ENCODE data around the gene REX1BD. TPM values are rescaled to one million over a fixed set of nuclear protein-coding genes. Genes with fewer than 3 reads are reported as not detected.

REX1BD gene
- total RNA-seq, 1 donor from 2014 or later = 26.1 TPM

DNA sequence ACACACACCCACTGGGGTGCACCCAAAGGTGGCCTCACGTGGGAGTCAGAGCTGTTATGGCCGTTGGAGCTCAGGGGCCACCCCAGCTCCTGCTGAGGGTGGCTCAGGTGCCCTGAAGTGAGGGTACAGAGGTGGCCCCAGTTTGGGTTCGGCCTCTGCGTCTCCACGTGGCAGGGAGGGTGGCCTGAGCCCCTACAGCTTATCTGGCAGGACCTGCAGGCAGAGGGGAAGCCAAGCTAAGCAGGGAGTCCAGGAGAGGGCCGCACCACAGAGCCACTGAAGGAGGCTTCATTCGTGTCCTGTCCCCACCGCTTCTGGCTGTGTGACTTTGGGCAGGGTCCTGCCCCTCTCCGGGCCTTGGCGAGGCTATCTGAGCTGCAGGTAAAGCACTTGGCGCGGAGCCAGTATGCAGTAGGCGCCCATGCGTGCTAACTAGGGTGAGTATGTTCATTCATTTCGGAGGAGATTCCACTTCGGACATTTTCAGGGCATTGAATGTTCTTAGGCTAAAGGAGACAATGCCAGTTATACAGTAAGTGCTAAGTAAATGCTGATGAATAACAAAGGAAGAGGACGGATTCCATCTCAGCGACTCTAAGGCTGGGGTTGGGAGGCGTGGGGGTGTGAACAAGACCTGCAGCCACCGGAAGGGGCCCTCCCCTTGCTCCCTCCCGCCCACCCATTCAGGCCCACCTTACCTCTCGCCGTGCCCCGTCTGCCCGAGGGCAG, 4.9 kb downstream of the REX1BD start:
- TF ChIP-seq, protein P1, sequence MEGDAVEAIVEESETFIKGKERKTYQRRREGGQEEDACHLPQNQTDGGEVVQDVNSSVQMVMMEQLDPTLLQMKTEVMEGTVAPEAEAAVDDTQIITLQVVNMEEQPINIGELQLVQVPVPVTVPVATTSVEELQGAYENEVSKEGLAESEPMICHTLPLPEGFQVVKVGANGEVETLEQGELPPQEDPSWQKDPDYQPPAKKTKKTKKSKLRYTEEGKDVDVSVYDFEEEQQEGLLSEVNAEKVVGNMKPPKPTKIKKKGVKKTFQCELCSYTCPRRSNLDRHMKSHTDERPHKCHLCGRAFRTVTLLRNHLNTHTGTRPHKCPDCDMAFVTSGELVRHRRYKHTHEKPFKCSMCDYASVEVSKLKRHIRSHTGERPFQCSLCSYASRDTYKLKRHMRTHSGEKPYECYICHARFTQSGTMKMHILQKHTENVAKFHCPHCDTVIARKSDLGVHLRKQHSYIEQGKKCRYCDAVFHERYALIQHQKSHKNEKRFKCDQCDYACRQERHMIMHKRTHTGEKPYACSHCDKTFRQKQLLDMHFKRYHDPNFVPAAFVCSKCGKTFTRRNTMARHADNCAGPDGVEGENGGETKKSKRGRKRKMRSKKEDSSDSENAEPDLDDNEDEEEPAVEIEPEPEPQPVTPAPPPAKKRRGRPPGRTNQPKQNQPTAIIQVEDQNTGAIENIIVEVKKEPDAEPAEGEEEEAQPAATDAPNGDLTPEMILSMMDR (IDR thresholded peaks at IDR 0.05; ENCODE audit: insufficient read depth, low read length, severe bottlenecking) = no peak
- no peak for FAIRE-seq
- DNase-seq (ENCODE audit: low read depth) = no peak
- H3K27me3 ChIP-seq (ENCODE audit: control insufficient read depth, insufficient read depth, low read length) = no peaks in the 10 kb centered on the region
- H3K36me3 ChIP-seq (ENCODE audit: control insufficient read depth, insufficient read depth, low read length) = no peaks in the 10 kb centered on the region
- no peak overlapping the region for H3K4me3 ChIP-seq (ENCODE audit: low read depth, low read length)

DNA sequence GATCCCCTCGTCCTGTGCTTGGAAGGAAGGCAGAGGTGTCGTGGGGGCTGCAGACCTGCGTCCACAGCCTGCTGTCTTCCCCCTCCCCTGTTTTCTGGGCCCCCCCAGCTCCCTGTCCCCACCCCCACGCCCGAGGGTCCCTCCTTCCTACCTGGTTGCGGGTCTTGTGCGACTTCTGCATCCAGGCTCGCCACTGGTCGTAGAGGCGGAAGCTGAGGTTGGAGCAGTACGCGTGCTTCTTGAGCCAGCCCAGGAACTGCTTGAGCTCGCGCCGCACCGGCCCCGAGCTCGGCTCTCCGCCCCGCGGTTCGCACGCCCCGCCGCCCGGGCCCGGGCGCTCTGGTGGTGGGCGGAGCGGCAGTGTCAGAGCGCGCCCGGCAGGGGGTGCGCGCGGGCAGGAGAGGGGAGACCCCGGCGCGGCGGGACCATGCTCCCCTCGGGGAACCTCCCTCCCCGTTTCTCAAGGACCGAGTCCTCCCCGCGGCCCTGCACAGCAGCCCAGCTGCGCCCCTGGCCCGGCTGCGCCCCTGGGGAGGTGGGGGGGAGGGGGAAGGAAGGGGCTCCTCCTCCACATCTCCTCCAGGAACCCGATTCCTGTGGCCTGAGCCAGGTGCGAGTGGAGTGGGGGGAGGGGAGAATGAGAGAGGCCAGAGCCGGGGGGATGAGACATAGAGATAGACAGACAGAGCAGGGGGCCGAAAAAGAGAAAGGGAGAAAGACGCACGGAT, 5.7 kb downstream of the REX1BD start:
- no peak for FAIRE-seq
- TF ChIP-seq, protein P1 (IDR thresholded peaks at IDR 0.05; ENCODE audit: insufficient read depth, low read length, severe bottlenecking) = peak; percentile 62
- Histone ChIP-seq H3K36me3 (ENCODE audit: control insufficient read depth, insufficient read depth, low read length) (no peaks in the 10 kb centered on the region), H3K4me3 (ENCODE audit: low read depth, low read length) (peak overlapping the region; percentile 25), H3K27me3 (ENCODE audit: control insufficient read depth, insufficient read depth, low read length) (no peaks in the 10 kb centered on the region)
- peak; percentile 32 for DNase-seq (ENCODE audit: low read depth)

DNA sequence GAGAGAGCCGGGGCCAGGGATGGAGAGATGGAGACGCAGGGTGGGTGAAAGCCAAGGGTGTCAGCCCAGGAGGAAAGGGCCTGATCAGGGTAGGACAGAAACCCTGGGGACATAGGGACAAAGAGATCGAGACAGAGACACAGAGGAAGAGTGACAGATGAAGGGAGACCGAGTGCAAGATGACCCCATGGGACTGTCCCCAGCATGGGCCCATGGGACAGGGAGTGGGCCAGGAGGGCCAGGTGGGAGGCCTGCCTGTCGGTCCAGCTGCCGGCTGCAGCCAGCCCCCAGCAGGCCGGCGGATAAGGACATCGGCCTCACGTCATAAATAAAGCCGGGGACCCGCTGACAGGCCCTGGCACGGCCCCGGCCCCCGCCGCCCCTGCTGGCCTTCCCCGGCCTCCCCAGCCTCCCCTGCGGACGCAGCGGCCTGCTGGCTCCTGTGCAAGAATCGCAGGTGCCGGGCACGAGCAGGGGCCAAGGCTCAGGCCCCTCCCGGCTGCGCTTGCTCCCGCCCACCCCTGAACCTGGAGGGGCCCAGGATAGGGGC, 6.3 kb downstream of the REX1BD start:
- no peak for DNase-seq (ENCODE audit: low read depth)
- TF ChIP-seq, protein P1 (IDR thresholded peaks at IDR 0.05; ENCODE audit: insufficient read depth, low read length, severe bottlenecking) = no peak
- FAIRE-seq = no peak
- H3K27me3 ChIP-seq (ENCODE audit: control insufficient read depth, insufficient read depth, low read length) = no peaks in the 10 kb centered on the region
- H3K4me3 ChIP-seq (ENCODE audit: low read depth, low read length) = no peak overlapping the region
- H3K36me3 ChIP-seq (ENCODE audit: control insufficient read depth, insufficient read depth, low read length) = no peaks in the 10 kb centered on the region

DNA sequence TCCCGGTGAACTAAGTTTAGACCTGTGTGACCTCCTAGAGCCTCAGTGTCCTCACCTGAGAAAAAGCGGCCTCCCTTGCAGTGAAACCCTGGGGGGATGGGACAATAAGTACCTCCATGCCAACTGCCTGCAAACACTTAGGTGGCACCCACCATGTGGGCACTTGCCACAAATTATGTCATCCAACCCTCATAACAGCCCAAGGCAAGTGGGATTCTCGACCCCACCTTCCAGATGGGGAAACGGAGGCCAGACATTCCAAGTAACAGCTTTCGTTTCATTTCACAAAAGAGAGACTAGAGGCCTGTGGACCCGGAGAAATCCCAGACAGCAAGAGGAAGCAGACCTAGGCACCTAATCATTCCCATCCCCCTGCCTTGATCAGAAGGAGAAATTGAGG, 6.9 kb downstream of the REX1BD start:
- Histone ChIP-seq H3K27me3 (ENCODE audit: control insufficient read depth, insufficient read depth, low read length) (no peaks in the 10 kb centered on the region), H3K4me3 (ENCODE audit: low read depth, low read length) (no peak overlapping the region), H3K36me3 (ENCODE audit: control insufficient read depth, insufficient read depth, low read length) (no peaks in the 10 kb centered on the region)
- DNase-seq (ENCODE audit: low read depth) = no peak
- TF ChIP-seq, protein P1 (IDR thresholded peaks at IDR 0.05; ENCODE audit: insufficient read depth, low read length, severe bottlenecking) = no peak
- FAIRE-seq = no peak

DNA sequence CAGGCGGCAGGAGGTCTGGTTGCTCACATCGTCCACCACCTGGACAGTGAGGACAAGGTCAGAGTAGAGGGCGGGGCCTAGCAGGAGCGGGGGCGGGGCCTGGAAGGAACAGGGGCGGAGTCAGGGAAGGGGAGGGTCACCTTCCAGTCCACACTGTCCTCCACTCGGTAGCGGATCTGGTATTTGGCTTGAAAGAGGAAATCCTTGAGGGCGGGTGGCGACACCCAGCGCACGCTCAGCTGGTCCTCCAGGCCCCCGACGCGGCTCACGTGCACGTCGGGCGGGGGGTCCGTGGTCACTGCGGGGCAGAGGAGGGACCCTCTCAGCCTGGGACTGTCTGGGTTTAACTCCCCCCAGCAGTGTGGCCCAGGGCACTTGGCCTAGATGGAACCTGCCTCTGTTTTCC, 8.2 kb downstream of the REX1BD start:
- no peak for FAIRE-seq
- TF ChIP-seq, protein P1 (IDR thresholded peaks at IDR 0.05; ENCODE audit: insufficient read depth, low read length, severe bottlenecking) = no peak
- DNase-seq (ENCODE audit: low read depth) = no peak
- H3K36me3 ChIP-seq (ENCODE audit: control insufficient read depth, insufficient read depth, low read length) = no peaks in the 10 kb centered on the region
- H3K27me3 ChIP-seq (ENCODE audit: control insufficient read depth, insufficient read depth, low read length) = no peaks in the 10 kb centered on the region
- no peak overlapping the region for H3K4me3 ChIP-seq (ENCODE audit: low read depth, low read length)
